ENCODE results near the gene CEP44. TPM values are rescaled to one million over a fixed set of nuclear protein-coding genes. Genes with fewer than 3 reads are reported as not detected.

CEP44 gene
- total and polyA plus RNA-seq, 4 donors, result 5.1 to 49.5 (median 11.7) TPM

DNA sequence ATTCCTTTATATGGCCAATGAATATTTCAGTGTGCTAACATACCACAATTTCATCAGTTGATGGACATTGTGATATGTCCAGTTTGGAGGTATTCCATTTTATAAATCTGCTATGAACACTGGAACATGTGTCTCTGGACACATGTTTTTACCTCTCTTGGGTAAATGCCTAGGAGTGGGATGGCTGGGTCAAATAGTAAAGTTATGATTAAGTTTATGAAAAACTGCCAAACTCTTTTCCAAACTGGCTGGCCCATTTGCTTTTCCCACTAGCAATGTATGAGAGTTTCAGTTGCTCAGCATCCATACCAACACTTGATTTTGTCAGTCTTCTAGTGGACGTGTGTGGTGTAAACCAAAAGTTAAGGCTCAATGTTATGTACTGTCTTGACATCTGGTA is 40.5 kb downstream of the CEP44 start:
- ATAC-seq (ENCODE audit: insufficient read depth, low FRiP score) (no peak), DNase-seq (no peak)
- Histone ChIP-seq H3K9ac (ENCODE audit: insufficient read depth in 1 of 2, low read length in 2 of 2) (no peak overlapping the region), H3K9me3 (ENCODE audit: control insufficient read depth in 4 of 4, insufficient read depth in 3 of 4, low read length in 3 of 4) (no peaks in the 10 kb centered on the region), H3K4me1 (ENCODE audit: control insufficient read depth in 5 of 5, insufficient read depth in 5 of 5, low read length in 5 of 5) (peaks cover 0 to 4% (median 0%) of the 10 kb centered on the region in 5 donors), H3K27me3 (ENCODE audit: control insufficient read depth in 3 of 3, insufficient read depth in 3 of 3, low read length in 2 of 3) (no peaks in the 10 kb centered on the region), H3K4me3 (no peak overlapping the region), H3K36me3 (ENCODE audit: control insufficient read depth in 4 of 4, insufficient read depth in 4 of 4, low read length in 4 of 4) (peaks cover 0 to 2% (median 0%) of the 10 kb centered on the region in 4 donors), H3K27ac (ENCODE audit: low read depth in 1 of 2, low read length in 1 of 2) (no peak overlapping the region)
- TF ChIP-seq, protein P1, sequence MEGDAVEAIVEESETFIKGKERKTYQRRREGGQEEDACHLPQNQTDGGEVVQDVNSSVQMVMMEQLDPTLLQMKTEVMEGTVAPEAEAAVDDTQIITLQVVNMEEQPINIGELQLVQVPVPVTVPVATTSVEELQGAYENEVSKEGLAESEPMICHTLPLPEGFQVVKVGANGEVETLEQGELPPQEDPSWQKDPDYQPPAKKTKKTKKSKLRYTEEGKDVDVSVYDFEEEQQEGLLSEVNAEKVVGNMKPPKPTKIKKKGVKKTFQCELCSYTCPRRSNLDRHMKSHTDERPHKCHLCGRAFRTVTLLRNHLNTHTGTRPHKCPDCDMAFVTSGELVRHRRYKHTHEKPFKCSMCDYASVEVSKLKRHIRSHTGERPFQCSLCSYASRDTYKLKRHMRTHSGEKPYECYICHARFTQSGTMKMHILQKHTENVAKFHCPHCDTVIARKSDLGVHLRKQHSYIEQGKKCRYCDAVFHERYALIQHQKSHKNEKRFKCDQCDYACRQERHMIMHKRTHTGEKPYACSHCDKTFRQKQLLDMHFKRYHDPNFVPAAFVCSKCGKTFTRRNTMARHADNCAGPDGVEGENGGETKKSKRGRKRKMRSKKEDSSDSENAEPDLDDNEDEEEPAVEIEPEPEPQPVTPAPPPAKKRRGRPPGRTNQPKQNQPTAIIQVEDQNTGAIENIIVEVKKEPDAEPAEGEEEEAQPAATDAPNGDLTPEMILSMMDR (IDR thresholded peaks at IDR 0.05; ENCODE audit: control extremely low read depth, extremely low read depth), result no peak
- 88 to 91% methylated on average over 1 of the region's 1 CpG for WGBS, 2 donors

DNA sequence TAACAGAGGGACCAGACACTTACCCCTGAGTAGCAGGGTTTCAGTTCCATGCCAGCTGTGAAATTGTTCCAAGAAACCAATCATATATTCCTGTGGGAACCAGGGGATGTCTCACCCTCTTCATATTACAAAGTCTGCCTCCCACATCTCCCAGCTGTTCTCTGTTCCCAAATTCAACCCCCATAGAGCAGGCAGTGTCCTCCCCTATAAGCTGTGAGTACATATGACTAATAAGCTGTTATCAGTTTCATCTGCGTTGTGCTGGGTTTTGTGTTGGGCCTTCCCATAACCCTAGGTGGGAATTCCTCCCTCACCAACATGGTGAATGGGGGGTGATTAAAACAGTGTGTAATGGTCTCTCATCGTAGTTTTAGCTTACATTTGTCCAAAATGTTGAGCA is 41.0 kb downstream of the CEP44 start:
- no peak overlapping the region for H3K27ac ChIP-seq (ENCODE audit: low read depth in 1 of 2, low read length in 1 of 2)
- H3K36me3 ChIP-seq (ENCODE audit: control insufficient read depth in 4 of 4, insufficient read depth in 4 of 4, low read length in 4 of 4), result peaks cover 0 to under 1% (median 0%) of the 10 kb centered on the region in 4 donors
- H3K9ac ChIP-seq (ENCODE audit: insufficient read depth in 1 of 2, low read length in 2 of 2), result no peak overlapping the region
- H3K4me3 ChIP-seq, result no peak overlapping the region
- TF ChIP-seq, protein P1 (IDR thresholded peaks at IDR 0.05; ENCODE audit: control extremely low read depth, extremely low read depth), result no peak
- no peaks in the 10 kb centered on the region for H3K9me3 ChIP-seq (ENCODE audit: control insufficient read depth in 4 of 4, insufficient read depth in 3 of 4, low read length in 3 of 4)
- ATAC-seq (ENCODE audit: insufficient read depth, low FRiP score) (no peak), DNase-seq (no peak)
- no peaks in the 10 kb centered on the region for H3K27me3 ChIP-seq (ENCODE audit: control insufficient read depth in 3 of 3, insufficient read depth in 3 of 3, low read length in 2 of 3)
- peaks cover 0 to 4% (median 0%) of the 10 kb centered on the region in 5 donors for H3K4me1 ChIP-seq (ENCODE audit: control insufficient read depth in 5 of 5, insufficient read depth in 5 of 5, low read length in 5 of 5)
- 84 to 91% methylated on average over 2 of the region's 2 CpGs for WGBS, 2 donors

DNA sequence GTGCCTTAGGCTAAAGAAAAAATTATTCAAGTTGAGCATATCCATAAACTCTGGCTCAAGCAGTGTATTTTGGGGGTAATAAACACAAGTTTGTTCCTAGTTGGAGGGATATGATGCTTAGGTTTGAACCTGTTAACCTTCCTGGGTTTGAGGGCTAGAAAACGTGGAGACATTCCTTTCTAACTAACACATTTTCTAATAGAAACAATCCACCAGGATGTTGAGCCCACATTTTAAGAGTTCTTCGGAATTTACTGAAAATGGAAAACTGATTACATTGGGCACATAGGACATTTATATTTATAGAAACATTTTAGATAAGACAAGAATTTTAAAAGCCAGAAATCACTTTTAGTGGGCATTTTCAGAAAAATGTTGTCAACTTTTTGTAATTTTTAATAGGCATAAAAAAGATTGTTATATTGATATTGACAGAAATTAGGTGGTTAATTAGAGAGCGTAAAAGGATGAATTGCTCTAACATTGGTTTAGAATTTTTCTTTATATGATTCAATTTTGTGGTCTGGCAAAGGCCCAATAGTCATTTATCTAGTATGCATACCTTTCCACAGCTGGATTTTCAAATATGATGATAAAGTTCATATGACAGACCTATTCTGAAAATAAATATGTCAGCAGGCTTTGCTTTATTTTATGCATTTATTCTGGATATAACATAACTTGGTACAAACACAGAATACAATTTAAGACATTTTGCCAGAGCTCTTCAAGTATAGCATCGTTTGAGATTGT is 49.2 kb downstream of the CEP44 start:
- Histone ChIP-seq H3K27me3 (ENCODE audit: control insufficient read depth in 3 of 3, insufficient read depth in 3 of 3, low read length in 2 of 3) (no peaks in the 10 kb centered on the region), H3K36me3 (ENCODE audit: control insufficient read depth in 4 of 4, insufficient read depth in 4 of 4, low read length in 4 of 4) (peaks cover 0 to 2% (median 0%) of the 10 kb centered on the region in 4 donors), H3K4me1 (ENCODE audit: control insufficient read depth in 5 of 5, insufficient read depth in 5 of 5, low read length in 5 of 5) (no peaks in the 10 kb centered on the region), H3K9ac (ENCODE audit: insufficient read depth in 1 of 2, low read length in 2 of 2) (no peak overlapping the region), H3K27ac (ENCODE audit: low read depth in 1 of 2, low read length in 1 of 2) (no peak overlapping the region), H3K9me3 (ENCODE audit: control insufficient read depth in 4 of 4, insufficient read depth in 3 of 4, low read length in 3 of 4) (no peaks in the 10 kb centered on the region), H3K4me3 (no peak overlapping the region)
- TF ChIP-seq, protein P1 (IDR thresholded peaks at IDR 0.05; ENCODE audit: control extremely low read depth, extremely low read depth), result no peak
- no peak for DNase-seq
- ATAC-seq (ENCODE audit: insufficient read depth, low FRiP score), result no peak
- WGBS, 2 donors, result 85 to 91% methylated on average over 4 of the region's 4 CpGs
